Muscle of leg (tissue), 11 donors: ENCODE results near the gene STK32C. TPM values are rescaled to one million over a fixed set of nuclear protein-coding genes. Genes with fewer than 3 reads are reported as not detected.

Experiments
- DNase-seq: peaks from one replicate; pipeline ENCODE4 v3.0.0; 2013
- H3K27ac ChIP-seq: one replicate; pipeline ENCODE4 v1.5.1; 2013; ENCODE audit warnings: mild to moderate bottlenecking, low read length, control low read depth
- H3K27me3 ChIP-seq: one replicate; pipeline ENCODE4 v1.6.1; 2013; ENCODE audit warnings: low read length; ENCODE audit not compliant: control insufficient read depth, insufficient read depth
- H3K36me3 ChIP-seq: one replicate; pipeline ENCODE4 v1.6.1; 2013; ENCODE audit warnings: low read length; ENCODE audit not compliant: control insufficient read depth, insufficient read depth
- H3K4me1 ChIP-seq: one replicate; pipeline ENCODE4 v1.6.1; 2013; ENCODE audit warnings: low read length; ENCODE audit not compliant: control insufficient read depth, insufficient read depth
- H3K4me3 ChIP-seq: one replicate; pipeline ENCODE4 v1.5.1; 2013; ENCODE audit warnings: low read length, control low read depth
- H3K9me3 ChIP-seq: replicated peaks from 2 replicates; pipeline ENCODE4 v1.6.1; 2013; ENCODE audit warnings: low read depth, low read length; ENCODE audit not compliant: control insufficient read depth
- WGBS: methylation state at CpG from one replicate; pipeline ENCODE4 v1.1.5; 2013; ENCODE audit warnings: missing lambda C conversion rate; ENCODE audit not compliant: insufficient coverage; 5-methylcytosine and 5-hydroxymethylcytosine counted together
- polyA plus RNA-seq, 8 donors: library from polyadenylated mRNA; unstranded; fragments of 120-200 nt; gene quantifications; one replicate each; pipeline versions ENCODE4 v1.2.1 to v1.2.3, GENCODE V29; 2013; ENCODE audit warnings: inconsistent platforms in 1 of 8, low replicate concordance in 1 of 8; ENCODE audit not compliant: insufficient read length in 8 of 8, insufficient read depth in 1 of 8
- total RNA-seq: library from RNA; stranded (reverse); fragments of 120-200 nt; gene quantifications from one replicate; pipeline ENCODE4 v1.2.4, GENCODE V29; 2013

STK32C gene
- total and polyA plus RNA-seq, 9 donors, result 9.4 to 14.7 (median 12.0) TPM

- Histone ChIP-seq H3K4me1 (peaks cover 14% of the 10 kb centered on the region), H3K27me3 (peaks cover 23% of the 10 kb centered on the region), H3K36me3 (no peaks in the 10 kb centered on the region), H3K4me3 (no peak overlapping the region), H3K9me3 (no peaks in the 10 kb centered on the region), H3K27ac (no peak overlapping the region)
- 55% methylated on average over 15 of the region's 18 CpGs for WGBS
- DNase-seq, result peak; percentile 54
Observed at GRCh38 chr10:132192991-132193665, 114.6 kb downstream of the STK32C start.

DNA sequence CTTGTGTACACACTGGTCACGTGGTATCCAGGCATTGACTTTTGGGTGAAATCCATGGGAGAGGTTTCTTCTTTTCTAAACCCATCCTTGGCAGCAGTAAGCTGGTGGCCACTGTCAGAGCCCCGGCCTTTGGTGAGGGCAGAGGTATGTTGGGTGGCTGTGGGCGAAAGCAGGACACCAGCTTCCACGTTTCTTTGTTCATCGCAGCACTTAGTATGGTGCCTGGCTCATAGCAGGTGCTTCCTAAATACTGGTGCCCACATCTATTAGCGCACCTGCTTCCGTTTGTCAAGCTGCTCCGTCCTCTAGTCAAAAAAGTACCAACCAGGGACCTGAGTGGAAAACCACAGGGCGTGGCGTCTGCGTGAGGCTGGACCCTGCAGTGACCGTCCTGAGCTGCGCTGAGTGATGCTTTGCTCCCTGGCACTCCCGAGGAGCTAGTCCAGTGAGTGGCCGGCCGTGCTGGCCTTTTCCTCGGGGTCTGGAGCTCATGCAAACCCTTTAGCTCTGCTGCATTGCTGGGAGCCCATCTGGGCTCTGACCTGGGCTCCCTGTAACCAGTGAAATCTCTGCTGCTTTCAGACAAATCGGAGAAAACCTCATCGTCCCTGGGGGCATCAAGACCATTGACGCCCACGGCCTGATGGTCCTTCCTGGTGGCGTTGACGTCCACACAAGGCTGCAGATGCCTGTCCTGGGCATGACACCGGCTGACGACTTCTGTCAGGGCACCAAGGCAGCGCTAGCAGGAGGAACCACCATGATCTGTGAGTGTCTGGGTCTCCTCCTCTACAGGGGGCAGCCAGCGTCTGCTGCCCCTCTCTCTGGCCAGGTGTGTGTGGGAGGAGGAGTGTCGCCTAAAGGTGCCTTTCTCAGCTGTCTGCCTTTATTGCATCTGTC lies 115.4 kb downstream of the STK32C start:
- 93% methylated on average over 22 of the region's 28 CpGs for WGBS
- Histone ChIP-seq H3K4me3 (no peak overlapping the region), H3K27me3 (peaks cover 31% of the 10 kb centered on the region), H3K36me3 (no peaks in the 10 kb centered on the region), H3K4me1 (peaks cover 19% of the 10 kb centered on the region), H3K9me3 (no peaks in the 10 kb centered on the region), H3K27ac (no peak overlapping the region)
- DNase-seq, result no peak

DNA sequence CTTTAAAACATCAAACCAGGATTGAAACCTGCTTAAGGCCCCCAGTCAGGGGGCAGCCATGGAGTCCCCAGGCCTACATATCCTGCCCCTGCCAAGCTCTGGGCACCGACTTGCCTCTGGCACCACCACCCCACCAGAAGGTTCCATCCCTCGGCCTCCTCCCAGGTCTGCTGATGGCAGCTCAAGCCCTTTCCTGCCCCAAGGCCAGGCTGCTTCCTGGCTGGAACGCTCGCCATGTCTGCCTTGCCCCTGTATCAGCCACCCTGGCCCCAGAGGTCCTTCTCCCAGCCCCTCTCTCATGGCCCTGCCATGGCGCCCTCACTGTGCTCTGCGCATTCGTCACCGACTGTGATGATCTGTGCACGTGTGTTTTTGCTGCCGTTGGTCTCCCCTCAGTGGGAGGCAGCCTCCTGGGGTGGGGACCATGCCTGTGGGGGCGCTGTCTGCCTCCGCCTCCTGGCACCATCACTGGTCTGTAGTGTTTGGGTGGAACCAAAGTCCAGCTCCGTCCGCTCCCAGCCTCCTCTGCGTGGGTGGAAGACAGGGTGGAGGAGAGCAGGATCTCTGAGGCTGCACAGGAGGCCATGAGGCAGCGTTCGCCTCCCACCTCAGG lies 117.8 kb downstream of the STK32C start:
- H3K4me1 ChIP-seq, result peaks cover 23% of the 10 kb centered on the region
- H3K27me3 ChIP-seq, result peaks cover 50% of the 10 kb centered on the region
- no peaks in the 10 kb centered on the region for H3K9me3 ChIP-seq
- H3K27ac ChIP-seq, result no peak overlapping the region
- WGBS, result 80% methylated on average over 9 of the region's 17 CpGs
- H3K36me3 ChIP-seq, result no peaks in the 10 kb centered on the region
- no peak overlapping the region for H3K4me3 ChIP-seq
- DNase-seq, result no peak

DNA sequence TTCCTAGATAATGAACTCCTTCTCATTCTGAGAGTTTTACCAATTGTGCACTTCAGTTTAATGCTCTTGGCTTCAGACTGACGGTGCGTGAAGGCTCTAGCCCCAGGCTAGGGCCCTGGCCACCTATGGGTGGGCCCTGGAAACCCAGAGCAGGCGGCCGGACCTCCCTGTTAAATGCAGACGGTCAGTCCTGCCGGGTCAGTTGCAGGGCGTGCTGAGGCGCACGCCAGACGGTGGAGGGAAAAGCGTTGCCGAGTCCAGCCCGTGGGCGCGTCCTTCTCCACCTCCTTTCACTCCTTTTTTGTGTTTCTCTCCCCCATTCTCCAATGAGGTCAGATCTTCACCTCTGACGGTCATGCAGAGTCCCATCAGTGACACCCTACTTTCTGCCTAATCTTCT lies 118.7 kb downstream of the STK32C start:
- 78% methylated on average over 15 of the region's 16 CpGs for WGBS
- Histone ChIP-seq H3K36me3 (no peaks in the 10 kb centered on the region), H3K4me3 (no peak overlapping the region), H3K27ac (no peak overlapping the region), H3K4me1 (peaks cover 23% of the 10 kb centered on the region), H3K27me3 (peaks cover 58% of the 10 kb centered on the region), H3K9me3 (no peaks in the 10 kb centered on the region)
- no peak for DNase-seq

- H3K4me1 ChIP-seq, result peaks cover 20% of the 10 kb centered on the region
- DNase-seq, result no peak
- H3K9me3 ChIP-seq, result no peaks in the 10 kb centered on the region
- no peak overlapping the region for H3K27ac ChIP-seq
- WGBS, result 40% methylated on average over 8 of the region's 13 CpGs
- peaks cover 62% of the 10 kb centered on the region for H3K27me3 ChIP-seq
- H3K36me3 ChIP-seq, result no peaks in the 10 kb centered on the region
- H3K4me3 ChIP-seq, result no peak overlapping the region
Observed at GRCh38 chr10:132188331-132188730, 119.4 kb downstream of the STK32C start.

- no peaks in the 10 kb centered on the region for H3K9me3 ChIP-seq
- H3K4me3 ChIP-seq, result peak overlapping the region; percentile 17
- H3K36me3 ChIP-seq, result no peaks in the 10 kb centered on the region
- WGBS, result under 1% methylated on average over 42 of the region's 58 CpGs
- DNase-seq, result no peak
- H3K27ac ChIP-seq, result no peak overlapping the region
- peaks cover 15% of the 10 kb centered on the region for H3K4me1 ChIP-seq
- H3K27me3 ChIP-seq, result peaks cover 68% of the 10 kb centered on the region
Observed at GRCh38 chr10:132187430-132188138, 120.2 kb downstream of the STK32C start.

DNA sequence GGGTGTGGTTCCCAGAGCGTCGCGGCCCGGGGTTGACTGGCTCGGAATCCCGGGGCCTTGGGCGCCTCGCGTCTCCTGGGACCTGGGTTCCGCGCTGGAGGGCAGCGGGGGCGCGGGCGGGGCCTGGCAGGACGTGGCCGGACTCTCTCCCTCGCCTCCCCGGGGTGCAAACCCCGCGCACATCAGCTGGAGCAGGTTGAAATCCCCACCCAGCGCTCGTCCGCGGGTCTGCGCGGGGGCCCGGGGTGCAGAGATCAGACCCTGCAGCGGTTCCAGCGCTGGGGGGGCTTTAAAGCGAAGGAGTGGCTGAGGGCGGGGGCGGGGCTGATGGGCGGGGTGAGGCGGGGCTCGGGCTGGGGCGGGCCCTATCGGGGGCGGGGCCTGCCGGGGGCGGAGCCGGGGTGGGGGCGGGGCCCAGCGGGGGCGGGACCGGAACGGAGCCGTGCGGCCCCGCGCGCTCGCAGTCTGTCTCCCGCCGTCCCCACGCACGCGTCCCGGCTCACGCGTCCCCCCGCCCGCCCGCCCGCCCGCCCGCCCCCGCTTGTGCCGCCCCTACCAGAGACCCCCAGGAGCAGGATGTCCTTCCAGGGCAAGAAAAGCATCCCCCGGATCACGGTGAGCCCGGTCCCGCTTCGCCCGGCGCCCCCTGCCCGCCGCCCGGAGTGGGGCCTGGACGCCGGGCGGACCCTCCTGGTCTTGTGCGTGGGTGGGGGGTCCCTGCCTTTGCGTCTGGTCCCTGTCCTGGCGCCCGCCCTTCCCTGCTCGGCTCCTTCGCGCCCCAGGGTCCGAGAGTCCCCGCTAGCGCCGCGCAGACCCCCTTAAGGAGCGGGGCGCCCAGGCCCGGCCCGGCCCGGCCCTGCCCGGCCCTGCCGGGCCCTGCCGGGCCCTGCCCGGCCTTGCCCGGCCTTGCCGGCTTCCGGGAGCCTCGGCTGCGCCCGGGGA lies 121.0 kb downstream of the STK32C start, which contains the start of gene DPYSL4:
TSS of gene DPYSL4 (plus strand) at position 461 of the 942 bp plus-strand sequence. CDS start at position 577, 116 bp downstream.
- DNase-seq, result no peak
- Histone ChIP-seq H3K4me3 (peak within 1 kb of the TSS; percentile 25), H3K9me3 (no peaks in the 10 kb centered on the region), H3K4me1 (peaks cover 10% of the 10 kb centered on the region), H3K27me3 (peaks cover 77% of the 10 kb centered on the region), H3K36me3 (no peaks in the 10 kb centered on the region), H3K27ac (no peak within 1 kb of the TSS)
- WGBS, result under 1% methylated on average over 59 of the region's 109 CpGs

GRCh38 chr10:132185601-132186487 lies 121.9 kb downstream of the STK32C start:
- no peaks in the 10 kb centered on the region for H3K9me3 ChIP-seq
- peak; percentile 50 for DNase-seq
- peaks cover 10% of the 10 kb centered on the region for H3K4me1 ChIP-seq
- peaks cover 79% of the 10 kb centered on the region for H3K27me3 ChIP-seq
- no peaks in the 10 kb centered on the region for H3K36me3 ChIP-seq
- no peak overlapping the region for H3K27ac ChIP-seq
- whole genome bisulfite sequencing, result 3% methylated on average over 98 of the region's 99 CpGs
- no peak overlapping the region for H3K4me3 ChIP-seq
